Loucy (cell line): ENCODE measurements around the gene XRCC4.

ENCODE experiments used
- CTCF ChIP-seq: fragments of 200-600 bp; sonication (generic); conservative IDR thresholded peaks from 2 replicates; pipeline ENCODE4 v1.5.1; 2014; ENCODE audit warnings: mild to moderate bottlenecking, antibody characterized with exemption, low read length
- EZH2phosphoT487 ChIP-seq: fragments of 200-600 bp; IDR thresholded peaks from 2 replicates; pipeline ENCODE4 v1.6.1; 2018; ENCODE audit warnings: antibody characterized with exemption, mild to moderate bottlenecking, moderate library complexity, borderline replicate concordance

DNA sequence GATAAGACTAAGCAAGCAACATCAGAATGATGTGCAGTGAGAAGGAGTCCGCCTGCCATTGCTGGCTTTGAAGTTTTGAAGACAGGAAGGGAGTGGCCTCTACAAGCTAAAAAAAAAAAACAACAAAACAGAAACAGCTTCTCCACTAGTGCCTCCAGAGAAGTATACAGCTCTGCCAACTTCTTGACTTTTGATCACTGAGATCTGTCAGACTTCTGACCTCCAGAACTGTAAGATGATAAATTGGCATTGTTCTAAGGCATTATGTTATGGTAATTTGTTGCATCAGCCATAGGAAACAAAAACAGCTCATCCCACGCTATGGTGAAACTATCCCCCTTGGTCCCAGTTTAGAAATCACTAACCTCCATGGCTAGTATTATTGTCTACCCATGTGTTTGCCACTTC, 263.2 kb downstream of the XRCC4 start:
- no peak for TF ChIP-seq CTCF
- no peak for TF ChIP-seq EZH2phosphoT487
